Subcutaneous adipose tissue (tissue), 4 donors: ENCODE results near the gene SVBP. TPM values are rescaled to one million over a fixed set of nuclear protein-coding genes. Genes with fewer than 3 reads are reported as not detected.

Source experiments
- CTCF ChIP-seq: fragments of 450-650 bp; IDR thresholded peaks from one replicate; pipeline ENCODE4 v1.5.1; 2016; ENCODE audit warnings: low read depth, mild to moderate bottlenecking, control low read depth, antibody characterized with exemption, moderate library complexity
- total RNA-seq, 4 donors: library from RNA; depleted of rRNA; stranded (reverse); fragments of >200 nt; gene quantifications; one replicate each; pipeline ENCODE4 v1.1.0, GENCODE V29; 2016

SVBP gene
- total RNA-seq: 10 to 100 TPM; 28.6 to 73.4 (median 36.2) TPM

GRCh38 chr1:42816585-42817439, at the start of gene SVBP, which contains the start of gene ERMAP:
TSS of gene SVBP (minus strand) at chr1:42817397. CDS start at chr1:42816544, 853 bp downstream.
TSS of gene ERMAP (plus strand) at chr1:42817122. CDS start at chr1:42830449, 13,327 bp downstream.
- TF ChIP-seq CTCF: no peak

- TF ChIP-seq CTCF: no peak
These were observed 49.4 kb upstream of the SVBP start for GRCh38 chr1:42866549-42866948.

- TF ChIP-seq CTCF: no peak
These were observed 43.8 kb upstream of the SVBP start for GRCh38 chr1:42861014-42861399.

- TF ChIP-seq CTCF: no peak
These were observed 43.3 kb upstream of the SVBP start for GRCh38 chr1:42860339-42861013.

- TF ChIP-seq CTCF: no peak
These were observed 36.1 kb upstream of the SVBP start for GRCh38 chr1:42853116-42853884.

- TF ChIP-seq CTCF: no peak
These were observed 35.4 kb upstream of the SVBP start for GRCh38 chr1:42852608-42852980.
